C4-2B (cell line): Measurements from ENCODE around the gene LYRM4.

Experiments used
- CTCF ChIP-seq: fragments of 450-650 bp; conservative IDR thresholded peaks from 2 replicates; pipeline ENCODE4 v1.5.1; 2017; ENCODE audit warnings: mild to moderate bottlenecking
- ZFX ChIP-seq: fragments of 450-650 bp; IDR thresholded peaks from 2 replicates; pipeline ENCODE4 v1.6.1; 2017

DNA sequence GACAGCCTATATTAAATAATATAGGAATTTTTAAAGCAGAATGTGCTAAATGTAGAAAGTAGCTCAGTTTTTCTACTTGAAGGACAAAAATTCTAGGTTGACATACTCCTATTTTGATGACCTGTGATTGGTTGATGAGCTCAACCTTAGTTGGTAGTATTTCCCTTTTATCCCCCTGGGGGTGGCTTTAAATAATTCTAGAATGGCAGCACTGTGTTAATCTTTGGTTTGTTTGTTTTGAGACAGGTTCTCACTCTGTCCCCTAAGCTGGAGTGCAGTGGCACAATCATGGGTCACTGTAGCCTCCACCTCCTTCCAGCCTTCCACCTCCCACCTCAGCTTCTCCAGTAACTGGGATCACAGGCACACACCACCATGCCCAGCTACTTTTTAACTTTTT, 29.8 kb upstream of the LYRM4 start:
- TF ChIP-seq CTCF, result no peak
- TF ChIP-seq ZFX, result no peak
